ENCODE data around the gene GNRHR.
"Not testable (repeated sequence)": the region's sequence is repeated elsewhere in the genome, so short reads cannot be mapped to it uniquely, and the experiment has no call there.

GNRHR gene

GRCh38 chr4:67727124-67727850 is 26.9 kb downstream of the GNRHR start:
- DNase-seq: no peak

- no peak for DNase-seq
Measured at GRCh38 chr4:67725981-67726380, 28.2 kb downstream of the GNRHR start.

- no peak for DNase-seq
Measured at GRCh38 chr4:67725132-67725531, 29.1 kb downstream of the GNRHR start.

GRCh38 chr4:67723949-67724348 is 30.2 kb downstream of the GNRHR start:
- DNase-seq: no peak

DNA sequence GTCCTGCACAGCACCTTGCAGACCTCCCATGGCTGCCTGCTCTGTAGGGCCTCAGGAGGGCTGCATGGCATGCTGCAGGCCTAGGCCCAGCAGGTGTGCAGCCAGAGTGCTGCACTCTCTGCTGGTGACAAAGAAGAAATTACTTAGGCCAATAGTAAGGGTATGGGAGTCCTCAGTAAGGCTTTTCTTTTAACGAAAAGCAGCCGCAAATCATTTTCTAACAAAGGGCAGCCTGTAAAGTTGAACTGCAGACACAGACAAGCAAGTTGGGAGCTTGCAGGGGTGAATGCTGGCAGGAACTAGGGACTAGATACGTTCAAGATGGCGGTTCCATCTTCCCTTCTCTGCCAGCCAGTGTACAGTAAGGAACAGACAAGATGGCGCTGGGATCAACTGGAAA is 30.8 kb downstream of the GNRHR start:
- no peak for DNase-seq

- no peak for DNase-seq
Measured at GRCh38 chr4:67721770-67722597, 32.2 kb downstream of the GNRHR start.

DNA sequence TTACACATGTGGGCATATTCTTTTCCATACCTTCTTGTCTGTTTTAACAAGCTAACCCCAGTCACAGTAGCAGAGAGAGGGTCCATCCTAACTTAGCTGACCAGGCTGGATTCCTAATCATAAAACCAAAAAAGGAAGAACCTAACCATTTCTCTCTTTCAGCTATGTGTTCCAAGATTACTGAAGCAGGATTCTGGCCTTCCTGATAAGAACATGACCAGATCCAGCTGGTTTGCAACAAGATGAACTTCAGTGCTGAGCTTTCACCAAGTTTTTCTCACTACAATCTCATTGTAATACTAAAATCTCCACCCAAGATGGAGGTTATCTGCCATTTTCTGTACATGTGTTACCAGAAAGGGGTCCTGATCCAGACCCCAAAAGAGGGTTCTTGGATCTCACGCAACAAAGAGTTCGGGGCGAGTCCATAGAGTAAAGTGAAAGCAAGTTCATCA is 32.8 kb downstream of the GNRHR start:
- no peak for DNase-seq

DNA sequence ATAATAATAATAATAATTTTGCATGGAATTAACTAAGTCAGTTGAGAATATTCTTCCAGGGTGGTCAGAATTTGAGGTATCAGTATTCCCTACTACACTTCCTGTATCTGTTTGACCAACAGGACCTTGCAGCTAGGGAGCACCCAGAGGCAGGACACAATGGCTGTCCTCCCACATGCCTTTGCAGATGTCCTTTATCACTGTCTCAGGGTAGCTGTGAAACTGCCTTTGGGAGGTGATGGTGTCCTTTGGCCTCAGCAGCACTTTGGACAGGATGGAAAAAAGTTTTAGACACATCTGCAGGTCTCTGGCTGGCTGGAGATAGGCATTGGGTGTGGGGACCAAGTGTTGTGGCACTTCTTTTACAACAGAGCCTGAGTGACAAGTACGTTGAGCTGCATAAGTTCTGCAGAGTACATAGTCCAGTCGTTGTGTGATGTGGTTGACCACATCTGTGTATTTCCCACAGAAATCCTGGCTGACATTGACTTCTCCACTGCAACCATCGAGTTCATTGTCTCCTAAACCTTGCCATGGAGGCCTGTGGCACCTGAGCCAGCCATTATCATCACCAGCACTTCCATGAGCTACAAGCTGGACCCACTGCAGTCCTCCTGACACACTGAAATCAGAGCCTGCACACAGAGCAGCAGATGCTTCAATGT is 34.1 kb downstream of the GNRHR start:
- DNase-seq: no peak

GRCh38 chr4:67718848-67719247 is 35.3 kb downstream of the GNRHR start:
- DNase-seq: no peak

- no peak for DNase-seq
Measured at GRCh38 chr4:67717586-67717985, 36.6 kb downstream of the GNRHR start.

DNA sequence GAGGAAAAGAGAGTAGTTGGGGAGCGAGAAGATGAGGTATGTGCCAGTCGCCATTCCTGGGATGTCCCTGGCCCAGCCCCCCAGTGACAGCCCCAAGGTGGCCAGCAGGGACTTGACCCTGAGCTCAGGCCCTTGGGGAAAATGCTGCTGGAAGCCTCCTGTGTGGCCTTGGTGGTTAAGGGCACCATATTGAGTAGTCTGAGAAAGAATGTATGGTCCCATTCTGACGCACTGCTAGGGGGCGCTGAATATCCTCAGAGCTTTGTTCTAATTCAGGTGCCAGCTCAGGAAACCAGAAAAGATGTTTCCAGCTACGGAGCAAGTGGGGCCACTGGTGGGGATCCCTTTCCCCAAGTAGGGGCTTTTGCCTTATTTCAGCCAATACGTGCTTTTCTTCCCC is 39.2 kb downstream of the GNRHR start:
- DNase-seq: no peak

GRCh38 chr4:67714248-67714583 is 40.0 kb downstream of the GNRHR start:
- no peak for DNase-seq

GRCh38 chr4:67713529-67714247 is 40.5 kb downstream of the GNRHR start:
- DNase-seq: no peak

DNA sequence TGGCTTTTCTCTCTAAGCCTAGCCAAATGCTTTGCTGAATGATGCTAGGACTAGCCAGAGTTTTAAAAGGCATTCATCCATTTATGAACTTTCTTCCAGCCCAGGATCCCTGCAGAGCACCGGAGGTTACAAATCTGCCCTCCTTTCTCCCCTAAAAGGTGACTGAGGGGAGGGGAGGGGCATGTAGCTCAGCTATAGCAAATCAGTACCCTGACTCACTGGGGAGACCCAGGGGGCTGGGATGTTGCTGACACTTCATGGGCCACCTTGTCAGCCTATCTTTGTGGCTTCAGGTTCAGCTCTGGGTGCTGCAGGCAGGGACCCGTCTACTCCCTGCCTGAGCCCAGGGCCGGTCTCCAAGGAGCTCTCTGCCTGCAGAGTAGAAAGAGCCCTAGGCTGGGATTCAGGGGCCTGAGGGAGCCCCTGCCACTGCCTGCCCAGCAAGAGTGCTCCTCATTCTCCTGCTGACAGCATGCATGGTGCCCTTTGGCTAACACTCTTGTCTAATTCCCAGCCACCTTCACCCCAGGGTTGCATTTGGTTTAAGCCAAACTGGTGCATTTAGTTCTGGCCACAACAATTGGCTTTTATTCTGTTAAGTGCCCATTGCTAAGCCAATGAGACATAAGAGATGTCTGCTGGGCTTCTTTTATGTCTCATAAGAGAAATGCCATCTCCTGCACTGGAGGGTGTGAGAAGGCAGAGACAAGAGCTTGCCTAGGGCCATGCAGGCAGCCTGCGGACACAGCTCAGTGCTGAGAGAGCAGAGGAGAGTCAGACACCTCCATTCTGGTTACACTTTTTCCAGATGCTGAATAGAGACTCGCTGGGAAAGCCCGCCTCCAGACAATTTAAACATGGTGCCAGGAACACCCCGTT is 41.3 kb downstream of the GNRHR start:
- DNase-seq: no peak

- no peak for DNase-seq
Measured at GRCh38 chr4:67712000-67712625, 42.1 kb downstream of the GNRHR start.

DNA sequence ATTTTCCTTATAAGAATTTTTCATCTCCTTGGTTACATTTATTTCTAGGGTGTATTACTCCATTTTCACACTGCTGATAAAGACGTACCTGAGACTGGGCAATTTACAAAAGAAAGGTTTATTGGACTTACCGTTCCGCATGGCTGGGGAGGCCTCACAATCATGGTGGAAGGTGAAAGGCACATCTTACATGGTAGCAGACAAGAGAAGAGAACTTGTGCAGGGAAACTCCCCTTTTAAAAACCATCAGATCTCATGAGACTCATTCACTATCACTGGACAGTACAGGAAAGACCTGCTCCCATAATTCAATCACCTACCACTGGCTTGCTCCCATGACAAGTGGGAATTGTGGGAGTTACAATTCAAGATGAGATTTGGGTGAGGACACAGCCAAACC is 47.5 kb downstream of the GNRHR start:
- not testable (repeated sequence) for DNase-seq

GRCh38 chr4:67704843-67705242 is 49.3 kb downstream of the GNRHR start:
- no peak for DNase-seq

- no peak for DNase-seq
Measured at GRCh38 chr4:67702166-67702565, 52.0 kb downstream of the GNRHR start.

DNA sequence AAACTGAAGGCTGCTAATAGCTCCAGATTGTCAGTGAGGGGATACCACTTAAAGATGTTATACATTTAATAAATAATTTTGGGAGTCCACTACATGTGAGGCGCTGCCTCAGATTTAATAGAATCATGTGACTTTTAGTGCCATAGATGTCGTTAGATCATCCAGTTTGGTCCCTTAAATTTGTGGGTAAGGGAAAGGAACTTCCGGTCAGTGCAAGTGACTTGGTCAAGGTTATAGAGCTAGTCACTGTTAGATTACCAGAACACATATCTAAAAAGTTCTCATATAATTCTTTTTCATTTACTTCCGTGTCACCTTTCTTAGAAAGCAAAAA is 52.7 kb downstream of the GNRHR start:
- no peak for DNase-seq

DNA sequence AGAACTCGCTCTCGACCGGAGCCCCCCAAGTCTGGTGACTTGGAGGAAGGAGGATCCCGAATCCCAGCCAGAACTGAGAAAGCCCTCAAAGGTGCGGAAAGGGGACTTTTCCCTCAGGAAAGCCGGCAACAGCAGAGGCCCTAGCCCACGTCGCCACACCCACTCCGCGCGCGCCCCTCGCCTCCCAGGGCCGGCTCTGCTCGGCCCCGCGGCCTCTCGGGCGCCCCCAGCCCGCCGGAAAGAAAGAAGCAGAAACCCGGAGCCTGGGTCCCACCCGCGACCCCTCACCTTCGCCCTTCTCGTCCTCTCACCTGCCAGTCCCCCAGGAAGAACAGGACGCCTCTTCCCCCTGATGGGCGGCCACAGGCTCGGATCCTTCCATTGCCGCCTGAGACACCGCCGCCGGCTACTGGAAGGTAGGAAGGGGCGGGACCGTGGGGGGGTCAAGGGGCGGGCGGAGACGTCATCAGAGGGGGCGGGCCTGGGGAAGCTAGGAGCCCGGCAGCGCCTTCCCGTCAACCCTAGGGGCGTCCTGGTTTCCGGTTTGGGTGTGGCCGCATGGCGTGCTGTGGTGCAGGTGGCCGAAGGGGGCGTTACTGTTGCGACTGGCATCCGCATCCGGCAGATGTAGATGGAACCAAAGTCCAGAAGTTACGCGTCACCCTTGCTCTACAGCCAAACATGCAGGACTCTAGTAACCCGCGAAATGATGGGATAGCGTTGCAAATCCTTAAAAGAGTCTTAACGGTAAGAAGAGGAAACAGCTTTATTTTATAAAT is 53.3 kb downstream of the GNRHR start, which contains the start of gene UBA6:
Gene UBA6 (minus strand): TSS at position 418 of the 779 bp plus-strand sequence. CDS start 36 bp downstream, at position 382.
- peak; percentile 96 for DNase-seq

Measured in NCI-H510A (cell line).